Measurements from ENCODE around the gene VPS26B. TPM values are rescaled to one million over a fixed set of nuclear protein-coding genes. Genes with fewer than 3 reads are reported as not detected.
"Not testable (repeated sequence)": the region's sequence is repeated elsewhere in the genome, so short reads cannot be mapped to it uniquely, and the experiment has no call there.

Gene VPS26B
- total and polyA plus RNA-seq, 9 donors = 21.0 to 35.4 (median 30.0) TPM

DNA sequence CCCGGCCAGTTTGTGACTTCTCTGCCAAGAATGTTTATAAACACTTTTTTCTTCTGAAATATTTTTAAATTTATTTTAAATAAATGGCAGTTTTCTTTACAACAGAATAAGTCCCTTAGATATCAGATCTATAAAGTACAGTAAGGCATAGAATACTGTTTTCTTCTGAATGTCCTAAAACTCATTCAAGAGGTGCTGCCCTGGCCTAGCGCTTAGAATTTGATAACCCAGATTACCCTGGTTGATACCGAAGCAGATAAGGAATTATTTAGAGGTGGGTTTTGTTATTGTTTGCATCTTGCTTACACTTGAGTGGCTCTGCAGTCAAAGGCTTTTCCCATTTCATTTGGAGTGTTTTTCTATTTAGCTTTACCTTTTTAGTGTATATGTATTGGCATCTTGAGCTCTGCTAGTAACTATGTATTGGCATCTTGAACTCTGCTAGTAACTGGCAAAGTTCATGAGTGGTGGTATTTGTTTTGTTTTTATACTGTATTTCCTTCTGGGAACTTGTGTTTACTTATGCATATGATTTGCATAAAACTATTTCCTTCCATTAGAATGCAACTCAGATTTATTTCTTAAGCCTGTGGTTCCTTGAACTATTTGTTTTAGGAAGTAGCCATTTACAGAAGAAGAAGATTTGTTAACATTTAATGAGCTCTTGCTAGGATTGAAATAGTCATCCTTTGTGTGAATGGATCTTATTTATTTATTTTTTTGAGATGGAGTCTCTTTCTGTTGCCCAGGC, 30.1 kb downstream of the VPS26B start:
- H3K36me3 ChIP-seq (ENCODE audit: control insufficient read depth, insufficient read depth, low read length) = peaks cover 36% of the 10 kb centered on the region
- H3K27me3 ChIP-seq (ENCODE audit: control insufficient read depth, insufficient read depth, low read length) = no peaks in the 10 kb centered on the region

DNA sequence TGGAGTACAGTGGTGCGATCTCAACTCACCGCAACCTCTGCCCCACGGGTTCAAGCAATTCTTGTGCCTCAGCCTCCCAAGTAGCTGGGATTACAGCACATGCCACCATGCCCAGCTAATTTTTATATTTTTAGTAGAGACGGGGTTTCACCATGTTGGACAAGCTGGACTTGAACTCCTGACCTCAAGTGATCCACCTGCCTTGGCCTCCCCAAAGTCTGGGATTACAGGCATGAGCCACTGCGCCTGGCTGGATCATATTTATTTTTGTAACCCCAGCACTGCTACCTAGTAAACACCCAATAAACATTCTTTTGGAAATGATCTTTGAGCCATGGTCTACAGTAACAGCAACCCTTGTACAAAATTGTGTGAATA, 30.7 kb downstream of the VPS26B start:
- DNase-seq = not testable (repeated sequence)
- 83% methylated on average over 1 of the region's 5 CpGs for WGBS (ENCODE audit: insufficient coverage)
- peaks cover 36% of the 10 kb centered on the region for H3K36me3 ChIP-seq (ENCODE audit: control insufficient read depth, insufficient read depth, low read length)

More for the DNA sequence above, 30.1 kb downstream of the VPS26B start:
- Histone ChIP-seq H3K9me3 (replicated peaks; ENCODE audit: control insufficient read depth, low read depth, low read length) (no peaks in the 10 kb centered on the region), H3K4me1 (ENCODE audit: control insufficient read depth, insufficient read depth, low read length) (peaks cover 13% of the 10 kb centered on the region), H3K4me3 (ENCODE audit: low read length) (peak overlapping the region; percentile 97), H3K27ac (ENCODE audit: low read length) (no peak overlapping the region)
- no CpG with 5 or more reads among the region's 3 CpGs for WGBS (ENCODE audit: insufficient coverage)
- no peak for DNase-seq

DNA sequence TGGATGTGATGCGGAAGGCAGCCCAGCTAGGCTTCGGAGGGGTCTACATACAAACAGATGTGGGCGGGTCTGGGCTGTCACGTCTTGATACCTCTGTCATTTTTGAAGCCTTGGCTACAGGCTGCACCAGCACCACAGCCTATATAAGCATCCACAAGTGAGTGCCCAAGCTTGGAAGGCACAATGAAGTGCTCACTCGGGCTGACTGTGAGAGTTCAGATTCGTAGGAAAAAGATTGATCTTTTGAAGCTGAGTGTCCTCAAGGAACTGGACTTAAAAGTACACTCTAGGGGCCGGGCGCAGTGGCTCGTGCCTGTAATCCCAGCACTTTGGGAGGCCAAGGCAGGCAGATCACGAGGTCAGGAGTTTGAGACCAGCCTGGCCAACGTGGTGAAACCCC, 32.6 kb downstream of the VPS26B start:
- H3K36me3 ChIP-seq (ENCODE audit: control insufficient read depth, insufficient read depth, low read length) = peaks cover 41% of the 10 kb centered on the region
- DNase-seq = no peak
- H3K27ac ChIP-seq (ENCODE audit: low read length) = no peak overlapping the region
- H3K27me3 ChIP-seq (ENCODE audit: control insufficient read depth, insufficient read depth, low read length) = no peaks in the 10 kb centered on the region
- no peaks in the 10 kb centered on the region for H3K9me3 ChIP-seq (replicated peaks; ENCODE audit: control insufficient read depth, low read depth, low read length)
- no peak overlapping the region for H3K4me3 ChIP-seq (ENCODE audit: low read length)
- WGBS (ENCODE audit: insufficient coverage) = 93% methylated on average over 10 of the region's 11 CpGs
- H3K4me1 ChIP-seq (ENCODE audit: control insufficient read depth, insufficient read depth, low read length) = peaks cover 9% of the 10 kb centered on the region

More for the DNA sequence above, 30.7 kb downstream of the VPS26B start:
- H3K27ac ChIP-seq (ENCODE audit: low read length); H3K9me3 ChIP-seq (replicated peaks; ENCODE audit: control insufficient read depth, low read depth, low read length); H3K27me3 ChIP-seq (ENCODE audit: control insufficient read depth, insufficient read depth, low read length); H3K4me3 ChIP-seq (ENCODE audit: low read length): not testable (repeated sequence)
- H3K4me1 ChIP-seq (ENCODE audit: control insufficient read depth, insufficient read depth, low read length) = peaks cover 13% of the 10 kb centered on the region

DNA sequence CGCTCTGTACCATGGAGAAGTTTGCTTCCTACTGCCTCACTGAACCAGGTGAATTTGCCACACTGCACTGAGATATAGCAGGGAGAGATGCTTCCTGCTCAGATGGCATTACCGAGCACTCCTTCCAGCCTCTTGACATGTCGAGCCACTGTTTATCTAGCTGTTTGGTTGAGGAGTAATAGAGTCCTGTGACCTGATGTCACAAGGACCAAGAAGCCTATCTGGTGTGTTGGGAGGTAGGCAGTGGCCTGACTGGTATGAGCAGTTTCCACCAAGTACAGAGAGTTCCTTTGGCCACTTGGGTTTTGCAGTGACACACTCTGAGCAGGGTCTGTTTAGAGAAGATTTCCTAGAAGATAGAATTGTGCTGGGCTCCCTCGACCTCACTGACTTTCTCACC, 34.1 kb downstream of the VPS26B start:
- Histone ChIP-seq H3K27me3 (ENCODE audit: control insufficient read depth, insufficient read depth, low read length) (no peaks in the 10 kb centered on the region), H3K4me3 (ENCODE audit: low read length) (no peak overlapping the region)
- WGBS (ENCODE audit: insufficient coverage) = no CpG with 5 or more reads among the region's 4 CpGs

DNA sequence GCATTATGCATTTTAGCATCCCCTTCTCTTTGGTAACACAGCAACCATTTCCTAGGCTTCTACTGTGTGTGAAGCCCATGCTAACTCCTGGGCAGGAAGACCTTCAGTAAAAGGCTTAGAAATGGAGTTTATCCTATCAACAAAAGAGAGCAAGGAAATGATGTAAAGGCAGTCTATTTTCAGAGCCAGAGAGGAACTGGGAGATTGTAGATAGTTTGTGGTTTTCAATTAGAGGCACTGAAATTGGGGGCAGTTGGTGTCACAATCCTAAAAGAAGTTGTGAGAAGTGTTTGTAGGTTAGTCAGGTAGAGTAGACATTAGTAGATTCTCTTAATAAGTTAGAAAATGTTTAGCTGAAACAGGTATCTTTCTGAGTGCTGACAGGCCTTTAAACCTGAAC, 36.0 kb downstream of the VPS26B start:
- Histone ChIP-seq H3K9me3 (replicated peaks; ENCODE audit: control insufficient read depth, low read depth, low read length) (no peaks in the 10 kb centered on the region), H3K27me3 (ENCODE audit: control insufficient read depth, insufficient read depth, low read length) (no peaks in the 10 kb centered on the region), H3K4me3 (ENCODE audit: low read length) (no peak overlapping the region), H3K27ac (ENCODE audit: low read length) (no peak overlapping the region), H3K36me3 (ENCODE audit: control insufficient read depth, insufficient read depth, low read length) (peaks cover 61% of the 10 kb centered on the region), H3K4me1 (ENCODE audit: control insufficient read depth, insufficient read depth, low read length) (no peaks in the 10 kb centered on the region)
- DNase-seq = no peak

More for the DNA sequence above, 34.1 kb downstream of the VPS26B start:
- H3K27ac ChIP-seq (ENCODE audit: low read length) = no peak overlapping the region
- DNase-seq = no peak
- H3K4me1 ChIP-seq (ENCODE audit: control insufficient read depth, insufficient read depth, low read length) = peaks cover 4% of the 10 kb centered on the region
- peaks cover 55% of the 10 kb centered on the region for H3K36me3 ChIP-seq (ENCODE audit: control insufficient read depth, insufficient read depth, low read length)
- no peaks in the 10 kb centered on the region for H3K9me3 ChIP-seq (replicated peaks; ENCODE audit: control insufficient read depth, low read depth, low read length)

DNA sequence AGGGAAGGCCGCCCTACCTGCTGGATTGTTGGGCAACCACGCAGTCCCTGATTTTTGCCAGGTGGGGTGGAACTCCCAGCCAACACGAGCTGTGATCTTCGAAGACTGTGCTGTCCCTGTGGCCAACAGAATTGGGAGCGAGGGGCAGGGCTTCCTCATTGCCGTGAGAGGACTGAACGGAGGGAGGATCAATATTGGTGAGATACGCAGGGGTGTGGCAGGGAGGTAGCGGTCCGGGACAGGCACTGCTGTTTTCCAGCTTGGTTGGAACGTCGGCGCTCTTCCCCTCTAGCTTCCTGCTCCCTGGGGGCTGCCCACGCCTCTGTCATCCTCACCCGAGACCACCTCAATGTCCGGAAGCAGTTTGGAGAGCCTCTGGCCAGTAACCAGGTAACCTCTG, 36.5 kb downstream of the VPS26B start:
- Histone ChIP-seq H3K4me1 (ENCODE audit: control insufficient read depth, insufficient read depth, low read length) (no peaks in the 10 kb centered on the region), H3K36me3 (ENCODE audit: control insufficient read depth, insufficient read depth, low read length) (peaks cover 61% of the 10 kb centered on the region), H3K27me3 (ENCODE audit: control insufficient read depth, insufficient read depth, low read length) (no peaks in the 10 kb centered on the region), H3K4me3 (ENCODE audit: low read length) (no peak overlapping the region), H3K27ac (ENCODE audit: low read length) (no peak overlapping the region), H3K9me3 (replicated peaks; ENCODE audit: control insufficient read depth, low read depth, low read length) (no peaks in the 10 kb centered on the region)
- DNase-seq = no peak
- WGBS (ENCODE audit: insufficient coverage) = 81% methylated on average over 16 of the region's 16 CpGs

DNA sequence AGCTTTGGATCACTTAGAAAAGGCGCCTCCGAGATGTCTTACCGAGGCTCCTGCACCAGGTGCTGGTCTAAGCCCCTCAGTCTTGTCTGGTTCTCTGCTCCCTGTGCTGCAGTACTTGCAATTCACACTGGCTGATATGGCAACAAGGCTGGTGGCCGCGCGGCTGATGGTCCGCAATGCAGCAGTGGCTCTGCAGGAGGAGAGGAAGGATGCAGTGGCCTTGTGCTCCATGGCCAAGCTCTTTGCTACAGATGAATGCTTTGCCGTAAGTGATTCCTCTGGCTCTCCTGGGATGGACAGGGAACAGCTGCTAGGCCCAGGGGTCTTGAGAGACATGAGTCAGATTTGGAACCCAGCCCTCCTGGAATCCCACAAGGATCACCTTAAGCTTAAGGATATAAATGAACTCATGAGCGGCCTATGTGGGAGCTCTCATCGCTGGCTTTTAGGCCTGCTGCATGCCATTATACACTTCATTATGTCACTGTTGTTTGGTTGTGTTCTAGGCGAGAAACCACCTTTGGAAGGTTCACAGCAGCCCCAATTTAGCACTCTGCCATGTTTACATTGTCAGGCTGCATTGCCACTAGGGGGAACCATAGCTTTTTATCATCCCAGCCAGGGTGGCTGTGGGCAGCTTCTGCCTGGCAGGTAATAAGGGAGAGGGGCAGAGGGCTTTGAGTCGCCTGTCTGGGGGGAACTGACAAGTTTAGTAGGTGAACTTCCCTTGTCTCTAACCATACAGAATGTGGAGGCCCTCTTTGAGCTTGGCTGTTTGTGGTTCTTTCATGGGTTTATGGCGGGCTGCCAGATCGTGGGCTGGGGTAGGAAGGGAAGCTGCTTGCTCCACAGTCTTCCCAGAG, 37.4 kb downstream of the VPS26B start:
- Histone ChIP-seq H3K4me3 (ENCODE audit: low read length) (no peak overlapping the region), H3K27ac (ENCODE audit: low read length) (no peak overlapping the region), H3K4me1 (ENCODE audit: control insufficient read depth, insufficient read depth, low read length) (no peaks in the 10 kb centered on the region), H3K36me3 (ENCODE audit: control insufficient read depth, insufficient read depth, low read length) (peaks cover 61% of the 10 kb centered on the region), H3K9me3 (replicated peaks; ENCODE audit: control insufficient read depth, low read depth, low read length) (no peaks in the 10 kb centered on the region), H3K27me3 (ENCODE audit: control insufficient read depth, insufficient read depth, low read length) (no peaks in the 10 kb centered on the region)
- DNase-seq = peak; percentile 51
- WGBS (ENCODE audit: insufficient coverage) = 81% methylated on average over 7 of the region's 14 CpGs

DNA sequence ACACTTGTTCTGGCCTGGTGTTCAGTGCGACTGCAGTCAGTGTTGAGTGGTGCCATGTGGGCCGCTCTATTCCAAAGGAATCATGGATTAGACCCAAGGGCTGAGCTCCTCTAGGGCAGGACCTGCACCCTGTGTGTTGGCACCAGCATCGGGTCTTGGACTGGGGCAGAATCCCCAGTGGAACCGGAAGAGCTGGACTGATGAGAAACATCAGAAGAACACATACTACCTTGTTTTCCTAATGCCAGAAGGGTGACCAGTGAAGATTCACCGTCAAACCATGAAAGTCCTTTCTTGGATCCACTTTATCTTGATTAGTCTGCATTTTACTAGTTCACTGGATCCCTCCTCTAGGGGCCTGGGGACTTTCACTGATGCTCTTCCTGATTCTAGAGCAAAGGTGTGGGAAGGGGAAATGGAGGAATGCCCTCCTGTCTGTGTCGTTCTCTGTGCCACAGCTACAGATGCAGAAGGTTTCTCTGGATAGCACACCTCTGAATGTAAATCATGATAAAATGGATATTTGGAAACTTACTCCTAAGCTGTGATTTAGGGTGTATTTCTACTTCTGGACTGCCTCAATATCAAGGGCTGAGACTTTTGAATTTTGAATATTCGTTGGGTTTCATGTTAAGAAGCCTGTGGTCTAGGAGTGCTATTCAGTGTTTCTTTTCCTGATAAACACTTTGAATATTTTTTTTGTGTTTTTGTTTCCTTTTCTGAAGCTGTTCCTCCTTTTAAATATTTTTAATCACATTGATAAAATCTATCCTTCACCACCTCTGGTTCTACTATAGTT, 40.7 kb downstream of the VPS26B start:
- Histone ChIP-seq H3K27ac (ENCODE audit: low read length) (no peak overlapping the region), H3K36me3 (ENCODE audit: control insufficient read depth, insufficient read depth, low read length) (peaks cover 35% of the 10 kb centered on the region), H3K9me3 (replicated peaks; ENCODE audit: control insufficient read depth, low read depth, low read length) (no peaks in the 10 kb centered on the region), H3K4me1 (ENCODE audit: control insufficient read depth, insufficient read depth, low read length) (no peaks in the 10 kb centered on the region), H3K27me3 (ENCODE audit: control insufficient read depth, insufficient read depth, low read length) (peaks cover 5% of the 10 kb centered on the region), H3K4me3 (ENCODE audit: low read length) (no peak overlapping the region)
- WGBS (ENCODE audit: insufficient coverage) = 88% methylated on average over 5 of the region's 7 CpGs
- DNase-seq = no peak

DNA sequence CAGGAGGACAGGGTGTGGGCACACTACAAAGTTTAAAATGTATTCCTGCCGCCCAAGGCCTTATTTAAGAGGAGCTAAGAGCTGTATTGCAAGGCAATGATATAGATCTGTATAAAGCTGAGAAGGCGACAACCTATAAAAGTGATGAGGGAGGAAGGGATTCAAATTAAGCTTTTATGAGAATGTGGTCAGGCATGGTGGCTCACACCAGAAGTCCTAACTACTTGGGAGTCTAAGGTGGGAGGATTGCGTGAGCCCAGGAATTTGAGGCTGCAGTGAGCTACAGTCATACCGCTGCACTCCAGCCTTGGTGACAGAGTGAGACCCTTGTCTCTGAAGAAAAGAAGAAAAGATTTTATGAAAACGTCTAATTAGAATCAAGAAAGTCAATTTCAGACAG, 42.0 kb downstream of the VPS26B start:
- H3K27me3 ChIP-seq (ENCODE audit: control insufficient read depth, insufficient read depth, low read length) = peaks cover 10% of the 10 kb centered on the region
- WGBS (ENCODE audit: insufficient coverage) = 87% methylated on average over 5 of the region's 5 CpGs
- H3K4me1 ChIP-seq (ENCODE audit: control insufficient read depth, insufficient read depth, low read length) = no peaks in the 10 kb centered on the region
- no peak overlapping the region for H3K4me3 ChIP-seq (ENCODE audit: low read length)
- peaks cover 26% of the 10 kb centered on the region for H3K36me3 ChIP-seq (ENCODE audit: control insufficient read depth, insufficient read depth, low read length)
- no peaks in the 10 kb centered on the region for H3K9me3 ChIP-seq (replicated peaks; ENCODE audit: control insufficient read depth, low read depth, low read length)
- H3K27ac ChIP-seq (ENCODE audit: low read length) = no peak overlapping the region
- DNase-seq = no peak

DNA sequence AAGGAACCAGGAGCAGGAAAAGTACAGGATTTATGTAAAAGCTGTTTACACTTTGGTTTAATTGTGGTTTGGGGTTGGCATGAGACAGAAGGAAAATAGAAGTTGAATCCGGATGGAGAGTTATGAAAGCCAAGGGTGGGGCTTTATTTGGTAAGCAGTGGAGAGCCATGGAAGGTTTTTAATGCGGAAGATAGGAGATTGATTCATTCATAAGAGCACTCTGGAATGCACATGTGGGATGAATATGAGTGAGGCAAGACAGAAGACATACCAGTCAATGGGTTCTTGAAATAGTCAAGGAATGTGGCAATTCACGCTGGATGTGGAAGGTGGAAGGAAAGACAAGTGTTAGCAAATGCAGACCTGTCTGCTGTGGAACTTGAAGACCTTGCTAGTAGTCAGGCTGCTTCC, 42.4 kb downstream of the VPS26B start:
- Histone ChIP-seq H3K36me3 (ENCODE audit: control insufficient read depth, insufficient read depth, low read length) (peaks cover 23% of the 10 kb centered on the region), H3K4me1 (ENCODE audit: control insufficient read depth, insufficient read depth, low read length) (no peaks in the 10 kb centered on the region), H3K27me3 (ENCODE audit: control insufficient read depth, insufficient read depth, low read length) (peaks cover 14% of the 10 kb centered on the region), H3K27ac (ENCODE audit: low read length) (no peak overlapping the region), H3K4me3 (ENCODE audit: low read length) (no peak overlapping the region), H3K9me3 (replicated peaks; ENCODE audit: control insufficient read depth, low read depth, low read length) (no peaks in the 10 kb centered on the region)
- 75% methylated on average over 3 of the region's 3 CpGs for WGBS (ENCODE audit: insufficient coverage)
- DNase-seq = no peak
